IPS-NIHi7 (cell line): ENCODE measurements around the gene NSMCE1.

Experiments used
- DNase-seq: peaks from one replicate; pipeline ENCODE4 v3.0.0; 2012; ENCODE audit warnings: mixed read lengths; ENCODE audit errors: extremely low spot score

NSMCE1 gene

DNA sequence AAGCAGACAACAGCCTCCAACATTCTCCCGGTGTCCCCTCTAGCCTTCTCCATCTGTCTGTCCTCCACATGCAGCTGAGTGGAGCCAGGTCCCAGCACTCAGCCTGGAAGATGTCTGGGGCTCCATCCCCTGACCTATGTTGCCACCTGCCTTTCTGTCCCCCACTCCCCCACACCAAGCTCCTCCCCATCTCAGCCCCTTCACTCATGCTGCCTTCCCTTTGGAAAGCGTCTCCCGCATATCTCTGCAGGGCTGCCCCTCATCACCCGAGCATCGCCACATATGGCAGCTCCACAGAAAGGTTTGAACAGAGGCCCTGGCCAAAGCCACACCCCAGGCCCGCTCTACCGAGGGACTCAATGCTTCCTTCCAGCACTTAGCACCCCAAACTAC lies 24.2 kb downstream of the NSMCE1 start:
- DNase-seq, result no peak

DNA sequence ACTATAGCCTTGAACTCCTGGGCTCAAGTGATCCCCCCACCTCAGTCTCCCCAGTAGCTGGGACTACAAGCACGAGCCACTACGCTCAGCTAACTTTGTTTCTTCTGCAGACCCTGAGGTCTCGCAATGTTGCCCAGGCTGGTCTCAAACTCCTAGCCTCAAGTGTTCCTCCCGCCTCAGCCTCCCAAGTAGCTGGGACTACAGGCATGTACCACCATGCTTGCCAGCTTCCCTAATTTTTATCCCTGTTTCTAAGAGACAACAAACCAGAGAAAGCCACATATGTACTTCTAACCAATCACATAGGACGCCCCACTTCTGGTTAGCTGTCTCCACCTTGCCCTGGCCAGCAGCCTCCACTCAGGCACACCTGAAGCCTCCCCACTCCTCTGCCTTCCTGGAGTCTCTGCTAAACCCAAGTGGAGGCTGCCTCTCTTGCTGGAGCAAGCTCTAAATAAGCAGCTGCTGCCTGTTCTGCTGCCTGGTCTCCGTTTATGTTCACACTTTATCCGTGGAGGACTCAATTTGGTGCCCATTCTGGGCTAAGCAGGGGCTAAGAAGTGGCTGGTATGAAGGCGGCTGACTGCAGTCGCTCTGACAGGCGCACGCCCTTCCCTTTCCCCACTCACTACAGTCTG lies 24.7 kb downstream of the NSMCE1 start:
- no peak for DNase-seq

DNA sequence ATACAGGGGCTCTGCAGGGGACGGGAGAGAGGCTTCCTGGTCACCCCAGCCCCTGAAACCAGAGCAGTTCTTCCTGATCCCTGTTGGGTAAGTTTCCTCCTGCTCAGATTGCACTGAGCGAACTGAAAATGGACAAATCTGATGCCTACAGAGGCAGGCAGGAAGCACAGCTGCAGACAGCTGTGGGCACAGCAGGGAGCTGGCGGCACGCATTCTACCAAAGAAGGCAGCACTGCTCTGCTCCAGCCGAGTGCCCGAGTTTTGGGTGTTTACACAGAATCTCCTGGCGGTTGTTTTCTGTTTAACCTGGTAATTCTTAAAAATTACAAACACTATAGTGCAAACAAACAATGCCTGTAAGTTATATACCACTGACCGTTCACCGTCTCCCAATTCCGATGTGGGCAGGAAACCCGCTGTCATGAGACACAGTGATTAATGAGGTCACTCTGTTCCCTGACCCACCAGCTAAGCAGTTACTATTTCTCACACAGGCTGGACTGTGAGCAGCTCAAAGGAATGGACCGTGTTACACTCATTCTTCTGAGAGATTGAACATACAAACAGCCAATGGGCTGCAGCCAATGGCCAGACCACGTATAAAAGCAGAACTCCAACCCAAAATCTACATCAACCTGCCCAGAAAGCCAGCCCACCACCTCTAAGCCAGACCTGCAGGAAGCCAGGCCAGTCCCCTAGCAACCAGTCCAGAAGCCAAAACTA lies 25.5 kb downstream of the NSMCE1 start:
- no peak for DNase-seq

DNA sequence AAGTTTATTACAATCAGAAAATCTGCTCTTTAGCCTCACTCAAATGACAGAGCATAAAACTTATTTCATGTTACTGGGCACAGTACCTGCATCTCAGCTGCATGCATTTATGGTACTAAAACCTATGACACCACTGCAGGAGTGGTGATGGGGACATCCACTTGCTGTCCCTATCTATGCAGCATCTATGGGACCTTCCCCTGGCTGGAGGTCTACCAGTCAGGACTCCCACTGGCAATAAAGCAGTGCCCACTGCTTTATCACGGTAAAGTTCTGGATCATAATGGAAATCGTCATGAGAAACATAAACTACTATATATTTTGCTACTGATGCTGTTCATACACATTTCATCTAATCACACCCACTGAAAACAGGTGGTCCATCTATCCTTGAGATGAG lies 26.2 kb downstream of the NSMCE1 start:
- DNase-seq, result no peak

- no peak for DNase-seq
These were observed 26.9 kb downstream of the NSMCE1 start for GRCh38 chr16:27241658-27242057.

DNA sequence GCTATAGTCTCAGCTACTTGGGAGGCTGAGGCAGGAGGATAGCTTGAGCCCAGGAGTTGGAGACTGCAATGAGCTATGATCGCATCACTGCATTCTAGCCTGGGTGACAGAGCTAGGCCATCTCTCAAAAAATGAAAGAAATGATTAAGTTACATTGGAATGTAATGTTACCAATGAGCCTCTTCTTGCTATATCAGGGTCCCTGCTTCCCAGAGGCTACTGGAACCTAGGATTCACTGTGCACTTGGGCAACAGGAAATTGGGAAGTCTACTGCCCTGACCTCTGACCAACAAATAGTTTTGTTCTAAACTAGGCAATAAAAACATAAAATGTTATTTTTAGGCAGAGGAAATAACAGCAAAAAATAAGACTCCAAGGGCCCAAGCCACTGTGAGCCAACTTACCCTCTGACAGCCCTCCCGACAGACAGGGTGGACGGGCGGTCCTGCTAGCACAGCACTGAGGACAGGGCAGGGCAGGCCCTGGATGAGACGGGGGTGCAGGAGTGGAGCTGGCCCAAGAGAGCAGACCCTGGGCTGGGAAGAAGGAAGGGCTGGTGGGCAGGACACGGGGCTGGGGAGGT lies 27.5 kb downstream of the NSMCE1 start:
- DNase-seq, result no peak

DNA sequence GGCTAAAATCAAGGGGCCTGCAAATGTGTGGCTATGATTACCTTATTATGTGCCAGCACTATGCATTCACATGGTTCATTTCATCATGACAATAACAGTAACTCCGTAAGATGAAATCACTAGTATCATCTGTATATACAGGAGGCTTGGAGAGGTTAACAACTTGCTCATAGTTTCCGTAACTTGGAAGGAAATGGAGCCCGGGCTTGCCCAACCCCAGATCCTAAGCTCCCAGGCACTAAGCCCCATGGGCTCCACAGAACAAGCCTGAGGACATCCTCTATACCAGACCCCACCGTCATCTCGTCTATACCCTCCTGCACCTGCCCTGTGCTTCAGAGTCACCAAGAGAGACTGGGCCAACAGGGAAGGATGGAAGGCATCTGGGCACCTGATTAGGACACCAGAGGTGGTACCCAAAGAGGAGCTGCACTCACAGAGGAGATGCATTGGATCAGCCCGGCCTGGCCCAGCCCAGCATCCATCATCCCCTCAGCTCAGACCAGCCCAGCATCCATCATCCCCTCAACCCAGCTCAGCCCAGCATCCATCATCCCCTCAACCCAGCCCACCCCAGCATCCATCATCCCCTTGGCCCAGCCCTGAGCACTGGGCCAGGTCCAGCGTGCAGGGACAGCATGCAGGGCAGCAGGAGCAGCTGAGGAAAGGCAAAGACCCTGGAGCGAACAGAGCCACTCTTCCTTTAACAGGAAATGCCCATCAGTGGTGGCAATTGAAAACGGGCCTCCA lies 28.5 kb downstream of the NSMCE1 start:
- no peak for DNase-seq

DNA sequence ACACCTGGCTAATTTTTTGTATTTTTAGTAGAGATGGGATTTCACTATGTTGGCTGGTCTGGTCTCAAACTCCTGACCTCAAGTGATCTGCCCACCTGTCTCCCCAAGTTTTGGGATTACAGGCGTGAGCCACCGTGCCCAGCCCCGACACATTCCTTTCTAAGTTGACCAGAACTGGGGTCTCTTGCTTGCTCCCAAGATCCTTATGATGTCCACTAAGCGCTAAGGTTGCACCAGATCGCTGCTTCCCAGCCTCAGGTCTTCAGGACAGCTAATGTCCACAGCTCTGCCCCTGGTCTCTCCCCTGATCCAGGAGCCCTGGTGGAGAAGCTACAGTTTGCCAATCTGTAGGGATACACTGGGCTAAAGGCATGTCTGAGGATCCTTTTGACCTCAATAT lies 29.5 kb downstream of the NSMCE1 start:
- no peak for DNase-seq

DNA sequence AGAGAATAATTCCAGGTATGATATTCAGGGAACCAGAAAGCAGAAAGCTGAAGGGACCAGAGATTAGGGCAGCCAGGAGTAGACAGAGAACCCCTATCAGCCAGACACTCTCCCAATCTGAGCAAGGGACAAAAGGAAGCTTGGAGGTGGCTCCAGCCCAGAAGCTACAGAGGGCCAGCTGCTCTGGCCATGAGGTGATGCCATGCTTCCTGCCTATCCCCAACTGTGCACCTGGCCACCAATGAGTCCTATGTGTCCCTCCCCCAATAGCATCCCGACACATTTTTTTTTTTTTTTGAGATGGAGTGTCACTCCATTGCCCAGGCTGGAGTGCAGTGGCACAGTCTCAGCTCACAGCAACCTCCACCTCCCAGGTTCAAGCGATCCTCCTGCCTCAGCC lies 30.0 kb downstream of the NSMCE1 start:
- no peak for DNase-seq

DNA sequence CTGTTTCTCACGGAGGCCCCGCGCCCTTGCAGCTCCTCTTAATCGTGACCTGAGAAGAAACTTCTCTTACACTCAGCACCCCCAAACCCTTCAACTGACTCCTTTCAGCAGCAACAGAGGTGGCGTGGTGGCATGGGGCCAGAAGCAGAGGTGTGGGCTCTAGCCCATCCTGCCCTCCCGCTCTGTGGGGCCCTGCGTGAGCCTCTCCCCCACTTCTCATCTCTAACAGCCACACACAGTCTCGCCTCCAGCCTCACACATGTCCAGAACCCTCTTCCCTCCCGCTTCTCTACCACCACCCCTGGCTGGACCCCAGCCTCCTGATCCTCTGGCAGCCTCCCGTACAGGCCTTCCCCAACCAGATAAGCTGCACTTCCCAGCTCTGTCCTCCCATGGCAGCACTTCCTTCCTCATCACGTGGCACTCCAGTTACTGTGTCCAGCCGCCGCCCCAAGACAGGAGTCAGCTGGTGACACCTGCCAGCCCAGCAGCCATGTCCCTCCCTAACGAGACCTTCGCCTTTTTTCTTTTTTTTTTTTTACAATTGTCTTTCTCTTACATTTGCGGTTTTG lies 30.5 kb downstream of the NSMCE1 start:
- no peak for DNase-seq

DNA sequence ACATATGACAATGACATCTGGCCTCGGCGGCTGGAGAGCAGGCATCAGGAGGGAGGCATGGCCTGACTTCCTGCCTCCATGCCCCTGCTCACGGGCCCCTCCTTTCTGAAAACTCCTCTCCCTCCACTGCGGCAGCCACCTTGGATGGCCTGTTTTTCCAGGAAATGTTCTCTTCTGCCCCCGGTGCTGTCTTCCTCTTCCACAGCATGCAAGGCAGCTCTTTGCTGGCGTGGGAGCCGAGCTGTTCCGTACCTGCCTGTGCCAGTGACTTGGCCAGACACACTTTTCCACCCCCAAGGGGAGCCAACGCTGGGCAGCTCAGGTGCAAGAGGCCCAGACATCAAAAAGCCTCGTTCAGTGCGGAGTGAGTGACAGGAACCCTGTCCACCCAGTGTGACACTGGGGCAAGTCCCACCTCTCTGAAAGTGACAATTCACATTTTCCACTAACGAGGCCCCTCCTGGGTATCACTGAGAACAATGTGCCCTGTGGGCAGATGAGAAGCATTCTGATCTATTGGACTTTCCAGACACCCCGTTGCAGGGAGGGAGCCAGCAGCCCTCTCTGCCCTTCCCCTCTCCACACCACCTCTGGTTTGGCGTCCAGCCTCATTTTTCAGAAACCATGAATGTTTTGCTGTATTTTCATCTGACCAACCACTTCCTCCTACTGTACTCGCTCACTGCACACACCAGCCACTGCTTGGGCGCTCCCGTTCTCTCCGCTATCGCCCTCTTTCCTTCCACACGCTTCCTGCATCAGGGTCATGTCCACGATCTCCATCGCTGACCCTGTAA lies 31.2 kb downstream of the NSMCE1 start:
- no peak for DNase-seq

DNA sequence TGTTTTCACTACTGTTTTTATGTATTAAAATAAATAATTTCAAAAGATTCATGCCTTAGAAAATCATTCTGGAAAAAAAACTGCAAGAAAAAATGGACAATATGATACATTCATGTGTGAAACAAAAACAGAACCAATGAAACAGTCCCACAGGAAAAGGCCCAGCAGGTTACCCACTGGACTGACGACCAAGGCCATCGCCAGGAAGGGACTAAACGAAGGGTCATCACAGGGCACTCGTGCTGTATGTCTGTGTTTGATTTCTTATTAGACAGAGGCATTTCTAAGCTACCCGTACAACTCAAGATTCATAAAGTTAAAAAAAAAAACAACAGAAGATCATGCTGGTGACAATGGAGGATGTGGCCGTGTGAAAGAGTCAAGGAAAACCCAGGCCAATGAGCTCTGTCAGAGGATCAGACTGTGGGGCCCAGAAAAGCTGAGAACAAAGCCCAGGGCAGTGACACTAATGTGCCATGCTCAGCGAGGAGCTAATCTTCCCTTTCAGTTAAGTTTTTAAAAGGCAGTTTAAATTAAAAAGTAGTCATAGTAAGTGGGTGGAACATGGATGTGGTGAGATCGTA lies 31.8 kb downstream of the NSMCE1 start:
- DNase-seq, result no peak

- DNase-seq, result no peak
These were observed 32.7 kb downstream of the NSMCE1 start for GRCh38 chr16:27235938-27236245.

- peak; percentile 72 for DNase-seq
These were observed 33.3 kb downstream of the NSMCE1 start for GRCh38 chr16:27235055-27235937.

- DNase-seq, result no peak
These were observed 34.0 kb downstream of the NSMCE1 start for GRCh38 chr16:27234603-27235002.

GRCh38 chr16:27234171-27234570 lies 34.4 kb downstream of the NSMCE1 start:
- DNase-seq, result no peak

GRCh38 chr16:27233731-27234130 lies 34.8 kb downstream of the NSMCE1 start:
- no peak for DNase-seq

DNA sequence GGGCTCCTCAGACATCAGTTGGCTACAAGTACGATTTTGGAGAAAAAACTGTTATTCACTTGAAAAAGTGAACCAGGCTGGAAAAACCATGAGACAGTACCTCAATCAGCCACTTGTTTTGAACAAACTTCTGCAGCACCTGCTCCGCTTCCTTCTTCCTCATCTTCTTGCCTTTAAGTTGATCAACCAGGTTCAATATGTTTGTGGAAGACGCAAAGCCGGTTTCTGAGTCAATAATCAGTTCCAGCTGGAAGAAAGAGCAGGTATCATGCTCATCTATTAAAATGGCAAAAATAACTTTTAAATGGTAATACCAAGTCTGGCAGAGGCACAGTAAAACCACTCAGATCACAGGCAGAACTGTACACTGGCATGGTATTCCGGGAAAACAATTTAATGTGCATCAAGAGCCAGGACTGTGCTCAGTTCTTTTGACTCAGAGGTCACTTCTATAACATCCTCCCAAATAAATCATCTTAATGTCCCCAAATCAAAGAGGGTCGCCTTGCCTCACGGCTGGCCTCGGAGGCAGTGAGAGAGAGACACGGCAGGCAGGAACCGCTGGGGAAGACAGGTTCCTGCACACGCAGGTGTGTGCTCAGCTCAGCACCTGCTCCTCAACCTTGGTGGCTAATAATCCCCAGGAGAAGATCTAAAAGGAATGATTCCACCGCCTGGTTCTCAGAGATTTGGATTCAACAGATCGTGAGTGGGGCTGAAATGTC lies 35.5 kb downstream of the NSMCE1 start:
- DNase-seq, result no peak

DNA sequence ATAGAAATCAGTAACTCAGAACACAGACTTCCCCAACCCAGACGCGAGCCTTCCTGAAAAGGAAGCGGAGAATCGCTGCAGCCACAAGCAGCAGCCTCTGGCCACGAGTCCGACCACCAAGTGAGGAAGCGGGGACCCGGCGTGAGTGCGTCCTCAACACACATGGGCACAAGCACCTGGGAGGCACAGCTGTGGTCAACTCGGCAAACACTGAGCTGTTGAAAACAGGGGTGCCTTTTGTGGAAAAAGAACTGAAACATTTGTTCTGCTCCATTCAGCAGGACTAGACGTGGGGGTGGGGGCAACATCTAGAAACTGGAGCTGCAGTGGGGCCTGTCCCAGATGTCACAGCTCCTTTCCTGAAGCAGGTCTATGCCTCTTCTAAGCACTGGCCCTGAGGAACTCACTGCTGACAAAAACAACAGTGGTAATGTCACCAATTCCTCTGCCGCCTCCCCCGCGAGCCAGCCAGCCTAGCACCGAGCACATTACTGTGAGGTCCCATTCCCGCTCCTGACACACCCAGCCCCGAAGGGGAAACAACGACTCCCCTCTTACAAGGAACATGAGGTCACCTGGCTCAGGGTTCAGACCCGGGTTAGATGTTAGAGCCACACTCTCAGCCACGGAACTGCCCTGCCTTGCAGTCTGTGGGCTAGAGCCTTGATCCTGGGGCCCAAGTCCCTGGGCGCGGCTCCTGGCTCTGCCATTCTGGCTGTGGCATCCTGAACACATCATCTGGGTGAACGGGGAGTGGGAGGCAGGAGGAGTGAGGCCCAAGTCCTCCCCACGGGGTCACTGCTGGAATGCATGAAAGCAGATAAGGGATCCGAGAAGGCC lies 36.3 kb downstream of the NSMCE1 start:
- DNase-seq, result no peak
